HL-60/S4 treated with phorbol 12-myristate 13-acetate at 8.2 ng/mL for 4 days and 3 days (cell line): Measurements from ENCODE around the gene ZNF253.
"Not testable (repeated sequence)": the region's sequence is repeated elsewhere in the genome, so short reads cannot be mapped to it uniquely, and the experiment has no call there.

Experiments
- in situ Hi-C: fragments of 300-500 bp; cut with MboI; formaldehyde crosslinking; loops from 2 replicates; pipeline ENCODE4 v1.15.0; 2022; ENCODE audit warnings: low sequenced_read_pairs

ZNF253 gene

GRCh38 chr19:19892055-19892941, 26.6 kb downstream of the ZNF253 start:
- in situ Hi-C loops: not testable (repeated sequence)

- in situ Hi-C loops: no loop called here
These were observed 34.6 kb downstream of the ZNF253 start for GRCh38 chr19:19900139-19900728.

GRCh38 chr19:19900729-19901444, 35.2 kb downstream of the ZNF253 start, which contains the start of gene ZNF93:
Gene ZNF93 (plus strand): TSS chr19:19900946. CDS start chr19:19901089, 143 bp downstream.
- in situ Hi-C loops: no loop called here

- in situ Hi-C loops: not testable (repeated sequence)
These were observed 41.9 kb downstream of the ZNF253 start for GRCh38 chr19:19907551-19907950.

- in situ Hi-C loops: no loop called here
These were observed 44.0 kb downstream of the ZNF253 start for GRCh38 chr19:19909654-19910053.

GRCh38 chr19:19911150-19911549, 45.5 kb downstream of the ZNF253 start:
- in situ Hi-C loops: no loop called here

- in situ Hi-C loops: no loop called here
These were observed 48.9 kb downstream of the ZNF253 start for GRCh38 chr19:19914596-19914995.

- in situ Hi-C loops: not testable (repeated sequence)
These were observed 64.7 kb downstream of the ZNF253 start for GRCh38 chr19:19930417-19930816.

- in situ Hi-C loops: not testable (repeated sequence)
These were observed 68.0 kb downstream of the ZNF253 start for GRCh38 chr19:19933432-19934314.

GRCh38 chr19:19937403-19937802, 71.7 kb downstream of the ZNF253 start:
- in situ Hi-C loops: no loop called here

GRCh38 chr19:19938449-19938848, 72.8 kb downstream of the ZNF253 start:
- in situ Hi-C loops: no loop called here

GRCh38 chr19:19943848-19944582, 78.3 kb downstream of the ZNF253 start:
- in situ Hi-C loops: no loop called here
